Gastroesophageal sphincter (tissue), 4 donors: ENCODE results near the gene DAPK1. TPM values are rescaled to one million over a fixed set of nuclear protein-coding genes. Genes with fewer than 3 reads are reported as not detected.

Experiments
- ATAC-seq: fragments of 150-250 bp; one replicate; pipeline ENCODE4 v1.9.1; 2016; ENCODE audit warnings: mild to moderate bottlenecking, moderate library complexity
- H3K27ac ChIP-seq, 4 donors: fragments of 200-600 bp; sonication (generic) in 3 of 4; 1 replicate in 3 of 4; 2 replicates in 1 of 4; pipeline ENCODE4 v1.5.1; 2016 to 2019
- H3K27me3 ChIP-seq: fragments of 200-600 bp; sonication (generic); one replicate; pipeline ENCODE4 v1.5.1; 2019
- H3K36me3 ChIP-seq, 2 donors: fragments of 200-600 bp; sonication (generic); one replicate each; pipeline ENCODE4 v1.5.1; 2019; ENCODE audit warnings: control low read depth in 1 of 2
- H3K4me1 ChIP-seq, 3 donors: fragments of 200-600 bp; sonication (generic); 1 replicate in 2 of 3; 2 replicates in 1 of 3; pipeline ENCODE4 v1.5.1; 2016 to 2019; ENCODE audit warnings: control low read depth in 2 of 3
- H3K4me3 ChIP-seq, 2 donors: fragments of 200-600 bp; sonication (generic); one replicate each; pipeline ENCODE4 v1.5.1; 2019; ENCODE audit warnings: mild to moderate bottlenecking in 1 of 2, moderate library complexity in 1 of 2
- H3K9me3 ChIP-seq, 3 donors: fragments of 200-600 bp; sonication (generic); one replicate each; pipeline ENCODE4 v1.5.1; 2017 to 2019; ENCODE audit warnings: control low read depth in 2 of 3
- CTCF ChIP-seq, 4 experiments: fragments of 200-600 bp in 2 of 4; fragments of 450-650 bp in 2 of 4; sonication (generic) in 1 of 4; IDR thresholded peaks; one replicate each; pipeline ENCODE4 v1.5.1; 2017 to 2019; ENCODE audit warnings: antibody characterized with exemption in 4 of 4, mild to moderate bottlenecking in 2 of 4, moderate library complexity in 2 of 4
- EP300 ChIP-seq: sonication (generic); formaldehyde crosslinking; IDR thresholded peaks from one replicate; pipeline ENCODE4 v1.6.1; 2017; ENCODE audit warnings: antibody characterized with exemption, mild to moderate bottlenecking
- POLR2A ChIP-seq, 2 donors: fragments of 450-650 bp; IDR thresholded peaks; one replicate each; pipeline ENCODE4 v1.6.1; 2017; ENCODE audit warnings: antibody characterized with exemption in 2 of 2, mild to moderate bottlenecking in 2 of 2, moderate library complexity in 1 of 2
- POLR2AphosphoS5 ChIP-seq: sonication (generic); formaldehyde crosslinking; IDR thresholded peaks from one replicate; pipeline ENCODE4 v1.6.1; 2017; ENCODE audit warnings: antibody characterized with exemption
- WGBS, 2 donors: methylation state at CpG; one replicate each; pipeline ENCODE4 v1.1.5; 2018; ENCODE audit warnings: low coverage in 1 of 2; 5-methylcytosine and 5-hydroxymethylcytosine counted together
- total RNA-seq, 4 donors: library from RNA; depleted of rRNA; stranded (reverse); fragments of >200 nt; gene quantifications; one replicate each; pipeline ENCODE4 v1.1.0, GENCODE V29; 2016

DAPK1 gene
- total RNA-seq, 4 donors from 2014 or later, result 52.3 to 119 (median 75.3) TPM

DNA sequence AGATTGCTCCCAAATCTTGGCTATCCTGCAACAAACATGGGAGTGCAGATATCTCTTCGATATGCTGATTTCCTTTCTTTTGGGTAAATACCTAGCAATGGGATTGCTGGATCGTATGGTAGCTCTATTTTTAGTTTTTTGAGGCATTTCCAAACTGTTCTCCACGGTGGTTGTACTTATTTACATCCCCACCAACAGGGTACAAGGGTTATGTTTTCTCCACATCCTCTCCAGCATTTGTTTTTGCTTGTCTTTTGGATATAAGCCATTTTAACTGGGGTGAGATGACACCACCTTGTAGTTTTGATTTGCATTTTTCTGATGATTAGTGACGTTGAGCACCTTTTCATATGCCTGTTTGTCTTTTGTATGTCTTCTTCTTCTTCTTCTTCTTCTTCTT lies 248.5 kb downstream of the DAPK1 start:
- Histone ChIP-seq H3K27ac (no peak overlapping the region), H3K27me3 (peaks cover 9% of the 10 kb centered on the region), H3K36me3 (no peaks in the 10 kb centered on the region), H3K4me1 (no peaks in the 10 kb centered on the region), H3K4me3 (no peak overlapping the region), H3K9me3 (peaks cover 0 to 13% (median 0%) of the 10 kb centered on the region in 3 donors)
- no peak for ATAC-seq
- TF ChIP-seq EP300, result no peak
- 71% methylated on average over 4 of the region's 4 CpGs for WGBS, 2 donors

- TF ChIP-seq CTCF (IDR thresholded peaks at IDR 0.05) (no peak), POLR2A (IDR thresholded peaks at IDR 0.05) (no peak), POLR2AphosphoS5 (no peak), EP300 (no peak)
- 14 to 22% methylated on average over 1 of the region's 1 CpG for WGBS, 2 donors
- no peaks in the 10 kb centered on the region for H3K36me3 ChIP-seq
- no peak overlapping the region for H3K27ac ChIP-seq
- H3K4me3 ChIP-seq, result no peak overlapping the region
- peaks cover 0 to 8% (median 0%) of the 10 kb centered on the region in 3 donors for H3K9me3 ChIP-seq
- H3K4me1 ChIP-seq, result no peaks in the 10 kb centered on the region
- ATAC-seq, result no peak
- peaks cover 16% of the 10 kb centered on the region for H3K27me3 ChIP-seq
These were observed 251.2 kb downstream of the DAPK1 start for GRCh38 chr9:87748881-87749280.

- Histone ChIP-seq H3K27me3 (peaks cover 16% of the 10 kb centered on the region), H3K4me3 (no peak overlapping the region), H3K9me3 (peaks cover 0 to 8% (median 0%) of the 10 kb centered on the region in 3 donors), H3K27ac (no peak overlapping the region), H3K36me3 (no peaks in the 10 kb centered on the region), H3K4me1 (no peaks in the 10 kb centered on the region)
- ATAC-seq, result no peak
- no peak for TF ChIP-seq POLR2AphosphoS5
- no peak for TF ChIP-seq POLR2A (IDR thresholded peaks at IDR 0.05)
- no peak for TF ChIP-seq CTCF (IDR thresholded peaks at IDR 0.05)
- no peak for TF ChIP-seq EP300
- 56 to 70% methylated on average over 5 of the region's 5 CpGs for WGBS, 2 donors
These were observed 251.8 kb downstream of the DAPK1 start for GRCh38 chr9:87749335-87750035.

DNA sequence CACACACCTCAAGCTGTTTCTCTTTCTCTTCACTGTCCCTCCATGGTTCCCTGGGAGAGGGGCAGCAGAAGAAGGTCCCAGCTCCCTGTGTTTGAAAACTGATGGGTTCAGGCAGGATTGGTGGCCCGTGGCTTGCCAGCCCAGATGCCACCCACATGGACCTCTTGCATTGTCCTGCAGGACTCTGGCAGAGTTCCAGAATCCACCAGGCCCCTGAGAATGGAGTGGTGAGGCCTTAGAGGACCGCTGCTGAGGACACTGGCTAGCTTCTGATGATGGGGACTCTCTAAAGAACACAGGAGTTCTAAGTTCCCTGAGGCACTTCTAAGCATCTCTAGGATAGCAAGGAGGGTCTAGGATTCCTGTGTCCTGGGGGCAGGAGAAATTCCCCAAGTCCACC lies 253.1 kb downstream of the DAPK1 start:
- ATAC-seq, result no peak
- Histone ChIP-seq H3K27ac (no peak overlapping the region), H3K4me1 (no peaks in the 10 kb centered on the region), H3K36me3 (no peaks in the 10 kb centered on the region), H3K4me3 (no peak overlapping the region), H3K9me3 (peaks cover 0 to 8% (median 0%) of the 10 kb centered on the region in 3 donors), H3K27me3 (peaks cover 16% of the 10 kb centered on the region)
- TF ChIP-seq POLR2A (IDR thresholded peaks at IDR 0.05) (no peak), CTCF (IDR thresholded peaks at IDR 0.05) (no peak), EP300 (no peak), POLR2AphosphoS5 (no peak)
- no CpG with 5 or more reads among the region's 2 CpGs for WGBS, 2 donors

GRCh38 chr9:87751423-87751822 lies 253.8 kb downstream of the DAPK1 start:
- no peaks in the 10 kb centered on the region for H3K36me3 ChIP-seq
- TF ChIP-seq CTCF (IDR thresholded peaks at IDR 0.05), result no peak
- no peak for TF ChIP-seq POLR2AphosphoS5
- no peak for TF ChIP-seq EP300
- no peak for TF ChIP-seq POLR2A (IDR thresholded peaks at IDR 0.05)
- peaks cover 16% of the 10 kb centered on the region for H3K27me3 ChIP-seq
- H3K9me3 ChIP-seq, result peaks cover 0 to 8% (median 0%) of the 10 kb centered on the region in 3 donors
- ATAC-seq, result no peak
- H3K4me3 ChIP-seq, result no peak overlapping the region
- no peaks in the 10 kb centered on the region for H3K4me1 ChIP-seq
- WGBS, 2 donors, result 65 to 75% methylated on average over 3 of the region's 3 CpGs
- no peak overlapping the region for H3K27ac ChIP-seq
